GM10847 (cell line): ENCODE results near the gene EXOC3.

Experiments used
- POLR2A ChIP-seq: IDR thresholded peaks from 2 replicates; pipeline ENCODE4 v1.6.1; 2011; ENCODE audit not compliant: insufficient read length; ENCODE audit errors: extremely low read depth

Gene EXOC3

GRCh38 chr5:403995-404394, 39.0 kb upstream of the EXOC3 start:
- no peak for TF ChIP-seq POLR2A

- no peak for TF ChIP-seq POLR2A
These were observed 38.2 kb upstream of the EXOC3 start for GRCh38 chr5:404666-405241.

- TF ChIP-seq POLR2A, result no peak
These were observed 37.6 kb upstream of the EXOC3 start for GRCh38 chr5:405421-405820.

GRCh38 chr5:406041-406440, 36.9 kb upstream of the EXOC3 start:
- TF ChIP-seq POLR2A, result no peak

- TF ChIP-seq POLR2A, result no peak
These were observed 35.9 kb upstream of the EXOC3 start for GRCh38 chr5:407051-407450.

GRCh38 chr5:407801-408268, 35.1 kb upstream of the EXOC3 start:
- no peak for TF ChIP-seq POLR2A

GRCh38 chr5:410911-411517, 32.0 kb upstream of the EXOC3 start:
- TF ChIP-seq POLR2A, result no peak

- no peak for TF ChIP-seq POLR2A
These were observed 31.2 kb upstream of the EXOC3 start for GRCh38 chr5:411728-412127.

GRCh38 chr5:415928-416635, 26.9 kb upstream of the EXOC3 start:
- TF ChIP-seq POLR2A, result no peak

GRCh38 chr5:416636-416960, 26.4 kb upstream of the EXOC3 start:
- TF ChIP-seq POLR2A, result no peak

- no peak for TF ChIP-seq POLR2A
These were observed 25.4 kb upstream of the EXOC3 start for GRCh38 chr5:417301-418161.

GRCh38 chr5:418162-419121, 24.5 kb upstream of the EXOC3 start:
- no peak for TF ChIP-seq POLR2A

- no peak for TF ChIP-seq POLR2A
These were observed 23.0 kb upstream of the EXOC3 start for GRCh38 chr5:419970-420369.

- no peak for TF ChIP-seq POLR2A
These were observed 22.2 kb upstream of the EXOC3 start for GRCh38 chr5:420632-421286.

GRCh38 chr5:421287-421880, 21.6 kb upstream of the EXOC3 start:
- TF ChIP-seq POLR2A, result no peak
